GM13977 (cell line): ENCODE data around the gene CNNM2.

ENCODE experiments used
- DNase-seq: peaks from one replicate; pipeline ENCODE4 v3.0.0; 2012; ENCODE audit warnings: low spot score
- in situ Hi-C: fragments of 300-500 bp; cut with MboI; formaldehyde crosslinking; loops from one replicate; pipeline ENCODE4 v1.12.0; 2022; ENCODE audit warnings: low sequenced_read_pairs, low pct_unique_long_range_greater_than_20kb, mixed read lengths, inconsistent platforms; ENCODE audit not compliant: unreplicated experiment
- TF ChIP-seq, protein P1 (sequence below): IDR thresholded peaks from 2 replicates; pipeline ENCODE4 v1.5.1; 2012; ENCODE audit warnings: mild to moderate bottlenecking, control low read depth; ENCODE audit not compliant: insufficient read depth; ENCODE audit errors: extremely low read depth, missing control alignments

The CNNM2 gene

DNA sequence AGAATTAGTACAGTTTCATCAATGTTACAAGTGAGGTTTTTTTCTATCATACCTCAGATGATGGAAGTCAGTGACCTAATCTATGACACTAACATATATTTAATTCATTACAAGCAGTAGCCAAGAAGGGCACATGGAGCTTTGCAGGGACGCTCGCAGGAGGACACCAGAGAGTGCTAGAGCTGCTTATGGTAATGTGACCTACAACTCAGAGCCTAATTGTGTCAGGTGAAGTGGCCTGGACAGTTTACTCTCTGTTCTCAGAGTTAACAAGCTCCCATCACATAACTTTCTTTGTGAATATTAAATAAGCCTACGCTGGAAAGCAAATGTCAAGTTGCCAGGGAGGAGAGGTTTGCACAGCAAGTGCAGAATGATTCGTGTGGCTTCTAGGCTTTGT lies 11.6 kb upstream of the CNNM2 start:
- DNase-seq, result no peak
- in situ Hi-C loops, result no loop called here
- TF ChIP-seq, protein P1, sequence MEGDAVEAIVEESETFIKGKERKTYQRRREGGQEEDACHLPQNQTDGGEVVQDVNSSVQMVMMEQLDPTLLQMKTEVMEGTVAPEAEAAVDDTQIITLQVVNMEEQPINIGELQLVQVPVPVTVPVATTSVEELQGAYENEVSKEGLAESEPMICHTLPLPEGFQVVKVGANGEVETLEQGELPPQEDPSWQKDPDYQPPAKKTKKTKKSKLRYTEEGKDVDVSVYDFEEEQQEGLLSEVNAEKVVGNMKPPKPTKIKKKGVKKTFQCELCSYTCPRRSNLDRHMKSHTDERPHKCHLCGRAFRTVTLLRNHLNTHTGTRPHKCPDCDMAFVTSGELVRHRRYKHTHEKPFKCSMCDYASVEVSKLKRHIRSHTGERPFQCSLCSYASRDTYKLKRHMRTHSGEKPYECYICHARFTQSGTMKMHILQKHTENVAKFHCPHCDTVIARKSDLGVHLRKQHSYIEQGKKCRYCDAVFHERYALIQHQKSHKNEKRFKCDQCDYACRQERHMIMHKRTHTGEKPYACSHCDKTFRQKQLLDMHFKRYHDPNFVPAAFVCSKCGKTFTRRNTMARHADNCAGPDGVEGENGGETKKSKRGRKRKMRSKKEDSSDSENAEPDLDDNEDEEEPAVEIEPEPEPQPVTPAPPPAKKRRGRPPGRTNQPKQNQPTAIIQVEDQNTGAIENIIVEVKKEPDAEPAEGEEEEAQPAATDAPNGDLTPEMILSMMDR, result no peak

DNA sequence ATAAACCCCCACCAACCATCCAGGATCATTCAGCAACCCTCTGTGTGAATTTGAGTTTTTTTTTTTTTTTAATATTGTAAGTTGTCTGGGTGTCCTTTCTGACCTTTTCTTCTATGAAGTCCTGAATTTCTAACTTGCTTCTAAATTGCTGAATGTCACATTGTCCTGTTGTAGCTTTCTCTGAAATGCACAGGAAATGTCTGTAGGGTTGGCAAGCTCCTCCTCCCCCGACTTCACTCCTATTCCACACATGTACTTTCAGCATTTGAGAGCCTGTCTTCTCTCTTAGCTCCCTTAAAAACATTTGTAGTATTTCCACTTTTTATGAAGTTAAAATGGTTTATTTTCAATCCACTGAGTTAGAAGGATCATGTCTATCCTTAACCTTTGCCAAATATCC lies 3.3 kb upstream of the CNNM2 start:
- in situ Hi-C loops, result no loop called here
- TF ChIP-seq, protein P1, result no peak
- DNase-seq, result no peak

DNA sequence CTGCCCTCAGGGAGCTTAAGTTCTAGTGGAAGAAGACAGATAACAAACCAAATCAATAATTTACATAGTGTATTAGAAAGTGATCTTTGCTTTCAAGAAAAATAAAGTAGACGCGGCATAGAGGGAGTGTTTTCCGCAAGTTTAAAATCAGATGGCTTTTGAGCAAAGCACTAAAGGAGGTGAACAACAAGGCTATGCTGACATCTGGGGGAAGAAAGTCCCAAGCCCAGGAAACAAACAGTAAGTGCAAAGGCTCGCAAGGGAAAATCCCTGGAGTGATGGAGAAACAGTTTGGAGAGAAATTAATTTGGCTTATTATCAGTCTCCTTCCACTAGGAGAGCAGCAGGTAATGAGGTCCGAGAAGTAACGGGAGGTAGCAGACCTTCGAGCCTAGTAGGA lies 1.9 kb upstream of the CNNM2 start:
- TF ChIP-seq, protein P1, result no peak
- in situ Hi-C loops, result no loop called here

DNA sequence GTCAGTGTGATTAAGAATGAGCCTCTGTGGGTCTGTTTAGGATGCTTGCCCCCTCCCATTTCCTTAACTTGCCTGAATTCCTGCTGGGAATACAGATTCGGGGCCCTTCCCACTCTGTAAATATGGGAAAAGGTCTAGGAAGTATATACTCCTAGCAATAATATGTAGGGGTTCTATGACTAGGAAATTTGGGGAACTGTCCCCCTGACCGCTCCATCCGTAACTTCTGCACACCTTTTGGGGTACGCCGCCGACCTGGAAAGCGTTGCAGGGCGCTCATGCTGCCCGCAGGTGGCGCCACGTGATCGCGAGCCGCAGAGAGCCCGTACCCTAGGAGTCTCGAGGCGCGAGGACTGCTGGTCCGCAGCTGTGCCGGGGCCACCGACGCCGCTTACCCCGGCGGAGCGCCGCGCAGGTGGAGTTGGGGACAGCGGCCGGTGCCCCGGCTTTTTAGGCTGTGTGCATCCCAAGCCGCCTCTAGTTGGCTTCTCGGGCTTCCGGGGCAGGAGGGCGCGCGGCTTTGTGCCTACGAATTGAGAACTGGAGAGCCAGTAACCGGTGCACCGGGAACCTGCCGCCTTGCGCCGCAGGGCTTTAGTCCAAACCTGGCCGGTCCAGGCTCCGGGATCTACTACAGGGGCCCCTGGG lies 656 bp upstream of the CNNM2 start:
- DNase-seq, result peak; percentile 81
- TF ChIP-seq, protein P1, result peak; percentile 99
- in situ Hi-C loops, result no loop called here

More for the DNA sequence above, 1.9 kb upstream of the CNNM2 start:
- no peak for DNase-seq

DNA sequence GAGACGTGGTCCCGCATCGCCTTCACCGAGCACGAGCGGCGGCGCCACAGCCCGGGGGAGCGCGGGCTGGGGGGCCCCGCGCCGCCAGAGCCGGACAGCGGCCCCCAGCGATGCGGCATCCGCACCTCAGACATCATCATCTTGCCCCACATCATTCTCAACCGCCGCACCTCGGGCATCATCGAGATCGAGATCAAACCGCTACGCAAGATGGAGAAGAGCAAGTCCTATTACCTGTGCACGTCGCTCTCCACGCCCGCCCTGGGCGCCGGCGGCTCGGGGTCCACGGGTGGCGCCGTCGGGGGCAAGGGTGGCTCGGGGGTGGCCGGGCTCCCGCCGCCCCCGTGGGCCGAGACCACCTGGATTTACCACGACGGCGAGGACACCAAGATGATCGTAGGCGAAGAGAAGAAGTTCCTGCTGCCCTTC lies 737 bp downstream of the CNNM2 start:
- in situ Hi-C loops, result no loop called here
- DNase-seq, result peak; percentile 54
- TF ChIP-seq, protein P1, result peak; percentile 16

DNA sequence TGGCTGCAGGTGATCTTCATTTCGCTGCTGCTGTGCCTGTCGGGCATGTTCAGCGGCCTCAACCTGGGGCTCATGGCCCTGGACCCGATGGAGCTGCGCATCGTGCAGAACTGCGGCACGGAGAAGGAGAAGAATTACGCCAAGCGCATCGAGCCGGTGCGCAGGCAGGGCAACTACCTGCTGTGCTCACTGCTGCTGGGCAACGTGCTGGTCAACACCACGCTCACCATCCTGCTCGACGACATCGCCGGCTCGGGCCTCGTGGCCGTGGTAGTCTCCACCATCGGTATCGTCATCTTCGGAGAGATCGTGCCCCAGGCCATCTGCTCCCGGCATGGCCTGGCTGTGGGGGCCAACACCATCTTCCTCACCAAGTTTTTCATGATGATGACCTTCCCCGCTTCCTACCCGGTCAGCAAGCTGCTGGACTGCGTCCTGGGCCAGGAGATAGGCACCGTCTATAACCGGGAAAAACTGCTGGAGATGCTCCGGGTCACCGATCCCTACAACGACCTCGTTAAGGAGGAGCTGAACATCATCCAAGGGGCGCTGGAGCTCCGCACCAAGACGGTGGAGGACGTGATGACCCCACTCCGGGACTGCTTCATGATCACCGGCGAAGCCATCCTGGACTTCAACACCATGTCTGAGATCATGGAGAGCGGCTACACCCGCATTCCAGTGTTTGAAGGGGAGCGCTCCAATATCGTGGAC lies 1.3 kb downstream of the CNNM2 start:
- TF ChIP-seq, protein P1, result no peak
- in situ Hi-C loops, result no loop called here
- DNase-seq, result no peak
